Measurements from ENCODE around the gene CYP17A1. TPM values are rescaled to one million over a fixed set of nuclear protein-coding genes. Genes with fewer than 3 reads are reported as not detected.
"Not testable (repeated sequence)": the region's sequence is repeated elsewhere in the genome, so short reads cannot be mapped to it uniquely, and the experiment has no call there.

The CYP17A1 gene
- total RNA-seq, 2 donors from 2014 or later: not detected

GRCh38 chr10:102822222-102822621 is 15.0 kb downstream of the CYP17A1 start:
- Histone ChIP-seq H3K36me3 (replicated peaks in 1 of 2; ENCODE audit: insufficient read depth in 1 of 2, low read depth in 2 of 2) (no peaks in the 10 kb centered on the region), H3K27me3 (no peaks in the 10 kb centered on the region), H3K27ac (no peak overlapping the region), H3K4me3 (no peak overlapping the region), H3K9me3 (no peaks in the 10 kb centered on the region), H3K4me1 (no peaks in the 10 kb centered on the region)
- no peak for DNase-seq
- intact Hi-C loops (cut with DNase I): no loop called here
- ATAC-seq: no peak
- WGBS, 2 donors: 83 to 86% methylated on average over 6 to 9 of the region's 12 CpGs
- TF ChIP-seq CTCF (IDR thresholded peaks at IDR 0.05) (no peak), POLR2A (IDR thresholded peaks at IDR 0.05) (no peak)

GRCh38 chr10:102820008-102820407 is 17.2 kb downstream of the CYP17A1 start:
- DNase-seq; H3K36me3 ChIP-seq (replicated peaks in 1 of 2; ENCODE audit: insufficient read depth in 1 of 2, low read depth in 2 of 2); H3K4me1 ChIP-seq; intact Hi-C loops (cut with DNase I); H3K27ac ChIP-seq; H3K9me3 ChIP-seq; H3K4me3 ChIP-seq; ATAC-seq; H3K27me3 ChIP-seq: not testable (repeated sequence)
- WGBS, 2 donors: 94% methylated on average over 5 of the region's 5 CpGs

DNA sequence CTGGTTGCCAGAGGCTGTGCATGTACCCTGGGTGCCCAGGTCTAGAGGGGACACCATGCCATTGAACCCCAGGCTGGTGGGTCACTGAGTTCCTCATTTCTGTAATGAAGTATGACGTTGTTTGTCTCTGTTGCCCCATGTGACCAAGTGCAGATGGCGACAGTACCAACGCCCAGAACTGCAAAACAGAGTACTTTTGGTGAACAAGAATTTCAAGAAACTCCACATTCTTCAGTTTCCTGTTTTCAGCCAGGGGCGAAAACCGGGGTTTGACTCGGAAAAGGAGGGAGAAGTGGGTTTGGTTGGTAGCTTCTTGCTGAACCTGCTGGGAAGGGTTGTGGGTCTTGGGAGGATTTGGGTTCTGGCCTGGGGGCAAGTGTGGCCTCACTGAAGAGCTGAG is 18.2 kb downstream of the CYP17A1 start:
- DNase-seq (peak in 1 of 4 donors; percentile 69), ATAC-seq (no peak)
- Histone ChIP-seq H3K9me3 (no peaks in the 10 kb centered on the region), H3K27ac (peak overlapping the region in 1 of 4 donors; percentile 63), H3K4me1 (peaks cover 11% of the 10 kb centered on the region), H3K4me3 (no peak overlapping the region), H3K27me3 (no peaks in the 10 kb centered on the region), H3K36me3 (replicated peaks in 1 of 2; ENCODE audit: insufficient read depth in 1 of 2, low read depth in 2 of 2) (peaks cover 0 to 2% of the 10 kb centered on the region in 2 donors)
- intact Hi-C loops (cut with DNase I): no loop called here
- WGBS, 2 donors: 34 to 57% methylated on average over 6 of the region's 6 CpGs
- TF ChIP-seq CTCF (IDR thresholded peaks at IDR 0.05): no peak
- no peak for TF ChIP-seq POLR2A (IDR thresholded peaks at IDR 0.05)

DNA sequence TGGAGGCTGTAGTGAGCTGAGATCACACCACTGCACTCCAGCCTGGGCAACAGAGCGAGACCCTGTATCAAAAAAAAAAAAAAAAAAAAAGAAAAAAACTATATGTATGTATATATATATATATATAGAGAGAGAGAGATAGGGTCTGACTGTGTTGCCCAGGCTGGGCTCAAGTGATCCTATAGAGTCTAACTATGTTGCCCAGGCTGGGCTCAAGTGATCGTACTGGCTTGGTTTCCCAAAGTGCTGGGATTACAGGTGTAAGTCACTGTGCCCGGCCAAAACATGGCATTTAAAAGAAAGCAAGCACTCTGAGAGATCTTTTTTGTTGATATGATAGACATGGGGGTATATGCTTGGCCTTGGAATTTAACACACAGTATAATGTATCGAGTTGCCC is 20.0 kb downstream of the CYP17A1 start:
- ATAC-seq: no peak
- Histone ChIP-seq H3K4me1 (peaks cover 11% of the 10 kb centered on the region), H3K27me3 (no peaks in the 10 kb centered on the region), H3K36me3 (replicated peaks in 1 of 2; ENCODE audit: insufficient read depth in 1 of 2, low read depth in 2 of 2) (peaks cover 10 to 17% of the 10 kb centered on the region in 2 donors), H3K9me3 (no peaks in the 10 kb centered on the region), H3K4me3 (no peak overlapping the region), H3K27ac (peak overlapping the region in 1 of 4 donors; percentile 83)
- no peak for TF ChIP-seq POLR2A (IDR thresholded peaks at IDR 0.05)
- no peak for TF ChIP-seq CTCF (IDR thresholded peaks at IDR 0.05)
- 94 to 96% methylated on average over 4 of the region's 4 CpGs for WGBS, 2 donors
- intact Hi-C loops (cut with DNase I): no loop called here
- no peak for DNase-seq

DNA sequence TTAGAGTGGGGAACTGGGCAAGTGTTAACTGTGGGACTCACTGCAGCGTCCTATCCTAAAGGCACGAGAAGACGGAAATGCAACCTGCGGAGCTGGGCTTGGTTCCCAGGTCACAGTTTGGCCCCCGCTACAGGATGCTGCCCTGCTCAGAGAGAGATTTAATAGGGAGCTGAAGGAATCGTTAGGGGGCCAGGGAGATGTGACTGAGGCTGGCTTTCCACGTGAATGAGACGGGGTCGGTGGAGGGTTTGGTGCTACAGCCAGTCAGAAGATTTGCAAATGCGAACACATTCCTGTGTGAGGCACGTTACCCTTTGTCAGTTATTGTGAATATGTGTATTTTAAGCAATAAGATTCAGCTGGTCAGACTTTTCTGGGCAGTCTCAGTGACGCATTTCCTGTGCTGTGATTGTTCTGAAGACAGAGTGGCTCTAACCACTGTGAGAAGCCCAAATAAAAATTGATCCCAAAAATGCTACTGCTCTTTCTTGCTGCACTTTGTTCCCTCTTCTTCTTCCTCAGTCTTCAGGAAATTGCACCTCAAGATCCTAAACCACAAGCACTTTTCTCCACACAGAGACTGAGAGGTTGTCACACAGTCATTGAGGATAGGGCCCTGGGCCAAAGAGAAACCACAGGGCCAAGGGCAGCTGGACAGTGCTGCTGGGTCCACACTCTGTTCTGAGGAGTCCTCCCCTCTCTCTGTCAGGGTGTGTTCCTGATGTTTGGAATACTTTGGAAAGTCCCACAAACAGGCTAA is 21.2 kb downstream of the CYP17A1 start:
- H3K9me3 ChIP-seq: no peaks in the 10 kb centered on the region
- no peaks in the 10 kb centered on the region for H3K27me3 ChIP-seq
- peaks cover 11% of the 10 kb centered on the region for H3K4me1 ChIP-seq
- no peak for TF ChIP-seq CTCF (IDR thresholded peaks at IDR 0.05)
- peak in 1 of 3 donors; percentile 57 for TF ChIP-seq POLR2A (IDR thresholded peaks at IDR 0.05)
- H3K36me3 ChIP-seq (replicated peaks in 1 of 2; ENCODE audit: insufficient read depth in 1 of 2, low read depth in 2 of 2): peaks cover 14 to 27% of the 10 kb centered on the region in 2 donors
- DNase-seq (peak in 3 of 4 donors; percentile 29 to 70 (median 31)), ATAC-seq (peak; percentile 54)
- intact Hi-C loops (cut with DNase I): no loop called here
- no peak overlapping the region for H3K4me3 ChIP-seq
- WGBS, 2 donors: 71 to 77% methylated on average over 12 of the region's 12 CpGs
- peak overlapping the region; percentile 31 to 83 (median 58) for H3K27ac ChIP-seq

All from body of pancreas (tissue), 4 donors.